GM15510 (cell line): ENCODE measurements around the gene ROM1.

Source experiments
- POLR2A ChIP-seq: IDR thresholded peaks from 3 replicates; pipeline ENCODE4 v1.6.1; 2011; ENCODE audit warnings: borderline replicate concordance; ENCODE audit not compliant: insufficient read length; ENCODE audit errors: extremely low read depth

The ROM1 gene

GRCh38 chr11:62614275-62614674 lies 1.2 kb downstream of the ROM1 start:
- no peak for TF ChIP-seq POLR2A

- no peak for TF ChIP-seq POLR2A
Observed at GRCh38 chr11:62615521-62615920, 2.5 kb downstream of the ROM1 start.

- no peak for TF ChIP-seq POLR2A
Observed at GRCh38 chr11:62621027-62621566, 8.0 kb downstream of the ROM1 start.

- TF ChIP-seq POLR2A, result peak; percentile 94
Observed at GRCh38 chr11:62621567-62622470, 8.8 kb downstream of the ROM1 start, which contains the start of gene B3GAT3. B3GAT3 (minus strand) TSS chr11:62621986; CDS start chr11:62621947, 39 bp downstream.

- no peak for TF ChIP-seq POLR2A
Observed at GRCh38 chr11:62622476-62623089, 9.5 kb downstream of the ROM1 start.

DNA sequence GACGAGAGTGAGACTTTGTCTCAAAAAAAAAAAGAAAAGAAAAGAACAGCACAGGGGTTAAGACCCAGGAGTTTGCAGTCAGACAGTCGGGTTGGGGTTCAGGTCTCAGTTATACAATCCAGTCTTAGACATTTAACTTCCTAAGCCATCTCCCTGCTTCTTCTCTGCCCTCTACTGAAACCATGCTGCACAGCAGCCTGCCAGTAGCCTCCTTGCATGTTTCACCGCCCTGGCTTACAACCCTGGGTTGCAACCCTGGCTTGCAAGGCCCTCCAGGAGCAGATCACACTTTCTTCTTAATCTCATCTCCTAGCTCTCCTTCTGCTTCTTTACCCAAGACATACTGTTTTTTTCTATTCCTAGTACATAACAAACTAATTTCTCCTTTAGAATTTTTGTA lies 14.7 kb downstream of the ROM1 start:
- TF ChIP-seq POLR2A, result no peak

GRCh38 chr11:62632492-62632891 lies 19.4 kb downstream of the ROM1 start:
- no peak for TF ChIP-seq POLR2A

GRCh38 chr11:62644220-62644619 lies 31.2 kb downstream of the ROM1 start:
- TF ChIP-seq POLR2A, result no peak

GRCh38 chr11:62645671-62645945 lies 32.6 kb downstream of the ROM1 start:
- TF ChIP-seq POLR2A, result no peak

- TF ChIP-seq POLR2A, result peak; percentile 90
Observed at GRCh38 chr11:62645946-62646824, 33.1 kb downstream of the ROM1 start, which contains the start of gene GANAB. GANAB (minus strand) TSS chr11:62646613; CDS start chr11:62646599, 14 bp downstream.

DNA sequence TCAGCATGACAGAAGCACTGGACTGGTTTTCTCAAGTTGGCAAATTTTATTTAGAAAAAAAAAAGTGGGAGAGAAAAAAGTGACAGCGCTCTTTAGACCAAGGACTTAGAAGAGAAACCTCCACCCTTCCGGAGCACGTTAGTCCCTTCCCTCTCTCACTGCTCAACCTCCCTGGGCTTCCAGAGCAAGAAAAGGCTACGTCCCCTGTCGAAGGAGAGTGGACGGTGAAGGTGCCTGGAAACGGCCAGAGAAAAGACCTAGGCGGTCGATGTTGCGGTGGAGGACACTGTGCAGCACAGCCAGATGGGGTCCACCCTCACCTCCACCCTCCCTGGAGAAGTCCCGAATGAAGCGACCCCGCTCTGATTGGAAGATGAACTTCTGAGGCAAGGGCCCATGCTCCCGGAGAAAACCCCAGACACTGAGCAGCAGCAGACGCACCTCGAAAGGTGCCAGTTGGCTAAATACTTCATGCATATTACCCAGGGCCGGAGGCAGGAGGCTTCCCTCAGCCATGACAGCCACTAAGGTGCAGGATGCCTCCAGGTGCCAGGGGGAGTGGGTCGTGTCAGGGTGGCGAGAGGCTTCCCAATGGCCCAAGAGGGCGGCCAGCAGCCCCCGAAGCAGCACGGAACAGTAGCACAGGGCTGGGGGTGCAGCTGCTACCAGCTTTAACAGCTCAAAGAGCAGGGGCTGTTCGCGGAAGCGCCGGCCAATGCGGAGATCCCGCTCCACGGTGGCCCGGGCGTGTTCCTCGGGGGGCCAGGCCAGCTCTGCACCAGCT lies 34.0 kb downstream of the ROM1 start:
- TF ChIP-seq POLR2A, result no peak

DNA sequence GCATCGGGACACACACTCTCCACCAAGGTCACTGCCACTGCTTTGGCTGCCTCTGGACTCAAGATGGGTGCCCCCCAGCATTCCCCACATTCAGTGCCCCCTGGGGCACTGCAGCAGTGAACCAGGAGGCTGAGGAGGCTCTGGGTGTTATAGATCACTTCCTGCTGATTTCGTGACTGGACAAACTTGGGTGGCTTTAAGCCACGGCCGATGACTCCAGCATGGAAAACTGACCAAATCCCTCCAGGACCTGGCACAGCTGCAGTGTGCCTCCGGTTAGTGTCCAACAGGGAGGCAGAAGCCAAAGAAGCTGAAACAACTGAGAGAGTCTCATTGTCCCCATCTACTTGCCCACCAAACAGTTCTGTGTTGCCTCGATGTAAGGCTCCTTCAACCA lies 34.5 kb downstream of the ROM1 start:
- no peak for TF ChIP-seq POLR2A

DNA sequence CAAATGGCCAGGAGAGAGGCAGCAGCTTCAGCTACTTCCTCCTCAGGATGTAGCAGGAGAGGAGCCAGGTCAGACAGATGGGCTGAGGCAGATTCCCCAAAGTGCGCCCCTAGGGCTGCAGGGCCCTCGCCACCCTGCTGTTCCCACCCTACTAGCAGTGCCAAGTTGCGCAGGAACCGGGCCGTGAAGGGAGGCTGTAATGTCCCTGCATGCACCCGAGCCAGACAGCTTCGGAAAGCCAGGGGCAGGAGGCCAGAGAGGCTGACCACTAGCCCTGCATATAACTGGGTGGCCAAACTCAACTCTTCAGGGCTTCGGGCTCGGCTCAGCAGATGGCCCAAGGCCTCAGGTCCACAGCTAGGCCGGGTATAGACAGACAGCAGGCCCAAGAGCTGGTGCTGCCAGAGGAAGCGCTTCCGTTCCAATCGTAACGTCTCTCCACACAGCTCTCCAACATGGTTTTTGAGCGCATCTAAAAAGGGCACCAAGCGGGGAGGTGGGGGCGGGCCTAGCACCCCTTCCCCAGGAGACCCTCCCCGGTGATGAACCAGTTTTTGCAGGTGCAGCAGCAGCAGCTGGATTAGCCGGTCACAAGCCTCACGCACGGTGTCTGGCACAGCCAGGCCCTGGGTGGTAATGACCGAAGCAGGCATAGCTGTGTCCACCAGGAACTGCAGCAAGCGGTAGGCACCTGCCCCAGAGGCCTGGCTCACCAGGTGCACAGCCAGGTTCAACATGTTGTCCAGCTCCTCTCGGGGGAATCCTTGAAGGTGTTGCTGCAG lies 35.3 kb downstream of the ROM1 start:
- TF ChIP-seq POLR2A, result no peak

- TF ChIP-seq POLR2A, result no peak
Observed at GRCh38 chr11:62648967-62649364, 35.9 kb downstream of the ROM1 start.

- TF ChIP-seq POLR2A, result no peak
Observed at GRCh38 chr11:62649486-62649885, 36.4 kb downstream of the ROM1 start.
